Measurements from ENCODE around the gene PTHLH.

PTHLH gene

DNA sequence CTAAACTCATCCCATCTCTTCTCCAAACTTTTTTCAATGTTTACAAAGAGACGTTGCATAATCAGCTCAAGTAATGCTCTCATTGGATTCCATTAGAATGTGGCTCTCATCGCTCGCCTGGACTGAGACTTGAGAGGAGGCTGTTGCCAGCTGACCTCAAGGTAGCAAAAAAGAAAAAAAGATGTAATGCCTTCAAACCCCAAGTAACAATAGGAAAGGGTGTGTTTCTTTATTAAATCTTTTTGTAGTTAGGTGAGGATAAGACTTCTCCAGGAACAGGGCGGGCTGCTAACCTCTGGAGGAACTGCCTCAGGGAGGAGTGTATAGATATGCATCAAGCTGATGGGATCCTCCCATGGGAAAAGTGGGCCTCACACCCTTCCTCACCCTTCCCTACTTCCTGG is 956 bp upstream of the PTHLH start:
- DNase-seq = peak; percentile 22

DNA sequence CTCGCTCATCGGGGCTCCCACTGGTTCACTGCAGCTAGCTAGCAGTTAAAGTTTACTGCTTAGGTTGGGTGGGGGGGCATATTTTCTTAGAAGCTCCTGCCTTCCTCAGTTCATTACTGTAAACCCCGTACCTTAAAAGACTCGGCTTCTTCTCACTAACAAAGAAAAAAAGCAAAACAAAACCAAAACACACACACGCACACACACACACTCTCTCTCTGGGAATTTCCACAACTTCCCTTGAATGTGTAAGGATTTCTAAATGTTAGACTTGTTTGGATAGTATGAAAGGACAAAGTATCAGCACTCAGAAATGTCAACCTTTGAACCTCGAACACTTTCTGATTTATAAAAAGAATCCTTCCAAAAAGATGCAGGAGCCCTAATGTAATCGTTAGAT is 927 bp downstream of the PTHLH start:
- DNase-seq = no peak

DNA sequence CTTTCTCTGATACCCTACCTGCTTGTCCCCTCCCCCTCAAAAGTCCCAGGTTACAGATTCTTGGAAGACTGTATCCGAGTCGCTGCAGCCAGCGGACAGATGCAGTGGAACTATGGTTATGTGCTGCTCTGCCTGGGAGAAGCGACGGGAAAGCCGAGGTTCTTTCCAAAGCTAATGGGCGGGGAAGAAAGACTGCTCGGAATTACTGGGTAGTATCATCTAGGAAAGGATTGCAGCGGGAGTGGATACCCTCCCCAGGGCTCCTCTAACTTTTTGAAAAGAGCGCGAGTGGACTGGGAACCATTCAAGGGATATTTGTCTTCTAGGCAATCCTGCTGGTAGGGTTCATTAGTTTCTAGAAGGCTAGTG is 1.4 kb downstream of the PTHLH start:
- DNase-seq = peak; percentile 32

DNA sequence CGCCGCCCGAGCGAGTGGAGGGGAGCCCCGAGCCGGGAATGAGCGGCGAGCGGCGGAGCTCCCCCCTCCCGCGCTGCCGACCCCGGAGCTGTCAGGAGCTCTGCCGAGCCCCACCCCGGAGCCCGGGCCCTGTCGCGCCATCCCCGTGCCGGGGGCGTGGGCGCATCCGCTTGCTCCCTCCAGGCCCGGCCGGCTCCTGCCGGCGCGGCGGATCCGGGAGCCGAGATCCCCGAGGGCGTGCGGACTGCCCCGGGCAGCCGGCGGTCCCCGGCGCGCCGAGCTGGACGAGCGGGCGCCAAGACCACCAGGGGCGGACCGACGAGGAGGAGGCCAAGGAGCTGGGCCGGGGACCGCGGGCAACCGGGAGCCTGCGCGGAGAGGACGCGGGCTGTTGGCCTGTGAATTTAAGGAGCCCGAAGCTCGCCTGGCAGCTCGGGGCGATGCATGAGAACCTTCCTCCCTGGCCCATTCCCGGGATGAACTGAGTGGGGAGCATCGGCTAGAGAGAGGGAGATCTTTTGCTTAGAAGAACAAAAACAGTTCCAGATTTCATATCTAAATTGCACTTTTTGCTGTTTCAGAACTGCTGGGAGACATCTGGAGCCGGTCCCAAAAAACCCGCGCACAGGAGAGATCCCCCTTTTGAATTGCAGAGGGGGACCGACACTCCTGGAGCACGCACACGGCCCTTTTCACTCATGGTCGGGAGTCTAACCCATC is 2.0 kb downstream of the PTHLH start:
- peak; percentile 35 for DNase-seq

GRCh38 chr12:27969624-27970400 is 2.7 kb downstream of the PTHLH start:
- DNase-seq = peak; percentile 68

DNA sequence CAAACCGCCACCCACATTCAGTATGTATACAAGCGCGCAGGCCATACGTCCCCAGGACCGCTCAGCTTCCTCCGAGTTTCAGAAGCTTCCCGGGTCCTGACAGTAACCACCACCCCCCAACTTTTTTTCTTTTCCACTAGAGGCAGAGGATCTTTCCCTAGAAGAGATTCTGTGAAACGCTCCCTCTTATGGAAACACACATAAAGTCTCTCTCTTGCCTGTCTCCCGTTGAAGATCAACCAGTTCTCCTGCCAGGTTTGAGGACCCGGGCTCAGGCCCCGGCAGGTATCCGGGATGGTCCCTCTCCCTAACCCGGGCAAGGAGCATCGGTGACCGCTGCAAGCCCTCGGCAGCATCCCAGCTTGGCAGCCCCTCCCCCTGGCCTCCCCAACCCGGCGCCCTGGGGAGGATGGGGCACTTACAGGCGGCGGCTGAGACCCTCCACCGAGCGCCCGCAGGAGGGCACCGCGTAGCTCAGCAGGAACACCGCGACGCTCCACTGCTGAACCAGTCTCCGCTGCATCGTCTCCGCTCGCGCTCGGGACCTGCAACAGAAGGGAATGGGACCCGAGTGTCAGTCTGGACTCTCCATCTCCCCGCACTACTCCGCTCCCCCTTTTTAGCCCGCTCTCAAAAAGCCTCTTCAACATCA is 3.4 kb downstream of the PTHLH start:
- peak; percentile 31 for DNase-seq

DNA sequence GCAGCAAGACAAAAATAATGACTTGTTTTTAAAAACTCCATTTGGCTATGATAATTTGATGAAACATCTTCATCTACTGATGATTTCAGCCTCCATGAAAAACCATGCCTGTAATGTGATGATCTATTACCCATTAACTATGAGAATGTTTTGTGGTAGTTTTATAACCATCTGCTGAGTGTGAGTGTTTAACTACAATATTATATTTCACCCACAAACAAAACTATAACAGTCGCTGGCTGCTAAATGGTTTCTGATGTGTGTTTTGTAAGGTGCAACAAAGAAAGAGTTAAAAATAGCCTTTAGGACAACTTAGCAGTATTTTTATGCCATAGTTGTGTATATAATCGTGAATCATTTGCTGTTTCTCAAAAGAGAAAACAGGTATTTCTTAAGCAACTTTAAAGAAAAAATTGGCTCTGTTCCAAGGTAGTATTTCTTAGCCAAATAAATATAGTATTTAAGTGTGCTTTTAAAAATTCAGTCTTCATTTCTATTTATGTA is 4.9 kb downstream of the PTHLH start:
- peak; percentile 76 for DNase-seq

- peak; percentile 95 for DNase-seq
These were observed 5.7 kb downstream of the PTHLH start for GRCh38 chr12:27966870-27967269.

DNA sequence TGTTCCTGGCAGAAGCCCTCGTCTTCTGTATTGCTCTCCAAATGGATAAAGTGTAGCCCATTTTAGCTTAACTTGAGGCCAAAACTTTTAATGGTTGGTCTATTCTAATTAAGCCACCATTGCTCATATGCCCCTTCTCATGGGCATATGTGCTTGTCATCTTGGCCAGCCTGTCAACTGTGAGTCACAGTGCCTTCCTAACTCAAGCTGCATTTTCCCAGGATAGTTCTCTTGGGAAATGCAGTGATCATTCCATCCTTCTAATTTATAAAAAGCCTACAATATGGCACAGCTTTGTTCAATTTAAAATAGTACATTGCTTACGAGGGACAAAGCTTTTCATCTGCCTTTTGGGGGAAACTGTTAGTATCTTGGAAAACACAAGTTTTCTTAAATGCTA is 6.6 kb downstream of the PTHLH start:
- peak; percentile 56 for DNase-seq

DNA sequence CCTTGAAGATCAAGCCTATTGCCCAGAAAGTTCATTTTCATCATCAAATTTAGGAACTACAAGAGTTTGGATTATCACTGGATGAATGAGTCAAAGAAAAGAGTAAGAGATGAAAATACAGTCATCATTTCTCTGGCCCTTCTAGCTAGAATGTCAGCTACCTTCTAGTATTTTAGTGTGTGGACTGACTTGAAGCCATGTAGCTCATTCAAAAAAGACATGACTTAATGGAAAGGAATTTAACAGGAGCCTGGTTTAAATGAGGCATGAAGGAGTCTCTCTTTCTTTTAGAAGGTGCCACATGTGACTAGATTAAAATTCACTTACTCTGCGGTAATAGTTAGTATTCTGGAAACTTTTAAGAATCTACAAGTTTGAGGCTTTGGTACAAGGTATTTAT is 7.1 kb downstream of the PTHLH start:
- DNase-seq = peak; percentile 82

- no peak for DNase-seq
These were observed 8.4 kb downstream of the PTHLH start for GRCh38 chr12:27964123-27964522.

DNA sequence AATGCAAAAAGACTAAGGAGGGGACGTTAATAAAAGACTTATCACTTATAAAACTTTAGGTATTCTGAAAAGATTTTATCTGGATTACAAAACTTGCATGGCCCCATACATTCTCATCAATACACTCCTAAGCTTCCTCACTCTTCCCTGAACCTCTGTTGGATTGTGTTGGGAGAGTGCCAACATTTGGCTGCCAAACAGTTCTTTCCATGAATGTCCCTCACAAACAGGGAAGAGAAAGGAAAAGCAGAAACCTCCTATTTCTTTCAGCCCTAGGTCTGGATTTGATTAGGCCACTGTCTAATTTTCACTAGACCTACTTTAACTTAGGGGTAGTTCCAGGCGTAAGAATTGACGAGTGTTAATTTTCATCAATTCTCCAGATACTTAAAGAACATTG is 11.7 kb downstream of the PTHLH start:
- no peak for DNase-seq

GRCh38 chr12:27958675-27959074 is 13.9 kb downstream of the PTHLH start:
- DNase-seq = no peak

DNA sequence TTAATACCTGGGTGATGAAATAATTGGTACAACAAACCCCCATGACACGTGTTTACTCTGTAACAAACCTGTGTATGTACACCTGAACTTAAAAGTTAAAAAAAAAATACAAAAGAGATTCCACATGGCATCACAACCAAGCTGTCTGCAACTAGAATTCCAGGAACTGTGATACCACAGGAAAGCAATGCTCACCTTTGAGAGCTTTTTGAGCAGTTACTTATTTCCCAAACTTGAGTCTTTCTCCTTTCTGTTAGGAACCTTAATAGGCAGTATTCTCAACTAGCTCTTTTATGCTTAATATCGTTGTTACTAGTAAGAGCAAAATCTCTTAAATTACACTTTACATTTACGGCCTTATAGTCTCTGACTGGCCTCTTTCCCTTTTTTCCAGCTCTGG is 15.2 kb downstream of the PTHLH start:
- DNase-seq = no peak

GRCh38 chr12:27953817-27954216 is 18.7 kb downstream of the PTHLH start:
- no peak for DNase-seq

- DNase-seq = no peak
These were observed 19.2 kb downstream of the PTHLH start for GRCh38 chr12:27953348-27953747.

DNA sequence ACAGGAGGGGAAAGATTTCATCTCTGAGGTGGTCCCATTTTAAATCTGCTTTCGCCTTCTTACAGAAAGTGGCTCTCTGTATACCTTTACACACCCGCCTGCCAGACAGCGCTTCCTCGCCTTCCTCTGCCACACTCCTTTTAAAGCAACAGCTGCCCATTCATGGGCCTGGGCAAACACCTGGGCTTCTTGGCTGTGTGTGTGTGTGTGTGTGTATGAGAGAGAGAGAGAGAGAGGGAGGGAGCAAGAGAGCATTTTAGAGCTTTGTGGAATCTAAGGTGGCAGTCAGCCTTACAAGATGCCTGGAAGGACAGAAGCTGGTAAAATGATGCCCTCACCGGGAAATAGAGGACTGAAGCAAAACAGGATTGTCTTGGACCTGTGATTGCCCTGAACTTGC is 20.0 kb downstream of the PTHLH start:
- no peak for DNase-seq

DNA sequence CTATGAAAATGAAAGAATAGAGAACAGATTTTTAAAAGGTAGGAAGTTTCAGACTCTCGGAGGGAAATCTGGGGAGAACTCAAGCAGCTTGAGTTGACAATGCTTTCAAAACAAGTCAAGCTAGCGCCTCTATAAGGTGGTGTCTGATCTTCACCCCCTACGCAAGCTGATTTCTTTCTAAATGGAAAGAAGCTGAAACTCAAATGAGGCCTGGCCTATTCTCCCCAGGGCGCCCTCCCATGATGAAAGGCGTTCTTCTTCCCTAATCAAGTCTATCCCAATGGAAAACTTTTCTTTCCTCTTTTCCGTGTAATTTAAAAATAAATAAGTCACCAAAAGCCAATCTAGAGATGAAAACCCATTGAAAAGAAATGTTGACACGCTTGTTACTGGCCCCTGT is 20.6 kb downstream of the PTHLH start:
- no peak for DNase-seq

DNA sequence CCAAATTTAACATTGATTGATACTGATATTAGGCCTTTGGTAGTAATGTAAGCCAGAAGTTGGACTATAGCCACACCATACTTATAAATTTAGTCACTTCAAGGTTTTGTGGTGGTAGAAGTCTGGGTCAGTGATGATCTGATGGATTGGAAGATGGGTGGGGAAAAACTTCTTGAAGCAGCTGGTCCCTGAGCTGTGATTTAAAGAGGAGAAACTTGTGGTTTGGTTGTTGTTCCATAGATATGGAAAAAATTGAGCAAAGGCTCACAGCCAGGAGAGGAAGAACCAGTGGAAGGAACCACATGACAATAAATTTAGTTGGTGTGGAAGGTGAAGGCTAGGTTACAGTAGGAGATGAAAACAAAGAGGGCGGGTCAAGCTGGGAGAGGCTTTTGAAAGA is 26.1 kb downstream of the PTHLH start:
- peak; percentile 75 for DNase-seq

DNA sequence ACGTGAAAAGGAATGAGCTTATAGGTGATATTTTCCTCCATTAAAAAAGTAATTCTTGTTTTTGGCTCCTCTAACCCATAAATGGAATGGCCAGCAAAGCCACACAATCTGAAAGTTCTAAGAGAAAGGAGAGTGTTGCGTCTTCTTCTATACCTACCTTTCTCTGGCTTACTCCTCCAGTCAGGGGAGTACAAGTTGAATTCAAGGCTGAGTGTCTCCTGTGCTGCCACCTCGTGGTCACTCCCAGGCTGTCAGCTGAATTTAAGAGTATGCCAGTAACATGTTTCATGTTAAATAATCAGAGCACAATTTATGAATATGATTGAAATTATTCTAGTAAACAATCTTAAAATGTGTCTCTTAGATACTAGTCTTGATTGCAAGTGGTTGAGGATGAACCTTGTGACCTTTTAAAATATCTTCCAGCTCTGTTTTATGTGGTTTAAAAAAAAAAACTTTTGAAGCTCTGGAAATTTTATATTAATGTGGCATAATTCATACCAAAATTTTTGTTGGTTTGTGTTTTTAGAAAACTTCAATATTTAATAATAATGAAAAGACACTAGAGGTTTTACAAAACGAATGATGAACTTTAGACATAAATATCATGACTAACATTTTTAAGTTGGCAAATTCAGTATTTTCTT is 31.7 kb downstream of the PTHLH start:
- DNase-seq = peak; percentile 73

GRCh38 chr12:27940245-27940644 is 32.3 kb downstream of the PTHLH start:
- no peak for DNase-seq

DNA sequence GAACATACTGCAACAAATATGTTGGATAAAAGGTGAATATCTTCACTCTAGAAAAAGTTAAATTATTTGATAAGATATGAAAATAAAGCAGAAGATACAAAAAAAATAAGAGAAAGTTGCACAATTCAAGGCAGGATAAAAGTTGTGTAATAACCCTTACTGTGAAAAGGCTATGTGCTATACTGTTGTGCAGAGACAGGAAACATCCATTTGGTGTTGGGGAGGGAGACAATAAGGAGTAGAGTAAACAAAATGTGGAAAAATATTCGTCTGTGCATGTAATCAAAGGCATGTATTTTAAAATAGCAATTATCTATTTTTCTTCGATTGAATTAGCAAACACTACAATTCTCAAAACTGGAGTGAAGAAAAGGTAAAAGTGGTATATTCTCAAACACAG is 34.8 kb downstream of the PTHLH start:
- no peak for DNase-seq

- DNase-seq = no peak
These were observed 36.3 kb downstream of the PTHLH start for GRCh38 chr12:27936196-27936595.

All from fibroblast of skin of right biceps (primary cell).